Kidney capillary endothelial cell (primary cell): ENCODE data around the gene CRIP1.

Experiments
- DNase-seq: peaks from one replicate; pipeline ENCODE4 v3.0.0-alpha.2; 2018; ENCODE audit warnings: low spot score

Gene CRIP1

GRCh38 chr14:105507247-105507646, 20.6 kb downstream of the CRIP1 start:
- no peak for DNase-seq

DNA sequence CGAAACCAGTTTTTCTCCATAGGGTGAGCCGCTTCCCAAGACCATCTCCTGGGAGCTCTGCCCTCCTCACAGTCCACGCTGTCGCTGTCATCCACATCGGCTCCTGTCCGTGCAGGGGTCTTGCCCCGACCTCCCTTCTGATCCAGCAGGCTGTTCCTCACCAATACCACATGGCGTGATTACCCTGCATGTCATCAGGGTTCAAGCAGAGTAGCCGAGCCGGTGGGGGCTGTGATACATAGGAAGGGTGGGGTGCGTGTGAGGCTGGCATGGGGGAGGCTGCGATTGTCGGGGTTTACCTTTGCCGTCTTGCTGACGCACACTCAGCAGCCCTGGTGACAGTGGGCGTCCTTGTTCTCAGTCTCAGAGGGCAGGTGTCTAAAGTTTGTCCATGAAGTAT, 21.4 kb downstream of the CRIP1 start:
- no peak for DNase-seq

DNA sequence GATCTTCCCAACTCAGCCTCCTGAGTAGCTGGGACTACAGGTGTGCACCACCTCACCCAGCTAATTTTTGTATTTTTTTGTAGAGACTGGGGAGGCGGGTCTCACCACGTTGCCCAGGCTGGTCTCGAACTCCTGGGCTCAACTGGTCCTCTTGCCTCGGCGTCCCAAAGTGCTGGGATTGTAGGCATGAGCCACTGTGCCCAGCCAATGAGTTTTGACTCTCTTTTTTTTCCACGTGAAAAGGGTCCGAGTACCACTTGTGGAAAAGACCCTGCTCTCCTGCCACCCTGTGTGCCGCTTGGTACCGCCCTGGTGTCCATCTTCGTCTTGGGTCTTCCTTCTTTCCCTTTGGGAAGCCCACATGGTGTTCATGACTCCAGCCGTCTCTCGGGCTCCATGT, 21.9 kb downstream of the CRIP1 start:
- no peak for DNase-seq

- no peak for DNase-seq
These were observed 30.4 kb downstream of the CRIP1 start for GRCh38 chr14:105517096-105517495.

- DNase-seq, result no peak
These were observed 33.4 kb downstream of the CRIP1 start for GRCh38 chr14:105519946-105520698.

DNA sequence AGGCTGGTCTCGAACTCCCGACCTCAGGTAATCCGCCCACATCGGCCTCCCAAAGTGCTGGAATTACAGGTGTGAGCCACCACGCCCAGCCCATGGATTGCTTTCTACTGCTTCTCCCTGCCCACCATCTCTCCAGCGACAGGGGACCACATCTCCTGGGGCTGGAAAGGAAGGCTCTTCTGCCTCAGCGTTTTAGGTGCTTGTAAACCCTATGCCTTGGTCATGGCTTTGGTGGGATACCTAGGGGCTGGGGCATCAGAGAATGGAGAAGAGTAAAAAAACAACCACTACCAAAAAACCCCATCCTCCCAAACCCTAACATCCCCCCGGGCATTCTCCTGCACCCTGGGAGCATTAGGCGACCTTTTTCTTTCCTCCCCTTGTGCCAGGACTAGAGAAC, 38.6 kb downstream of the CRIP1 start:
- no peak for DNase-seq

GRCh38 chr14:105525861-105526775, 39.4 kb downstream of the CRIP1 start, which contains the start of gene TMEM121:
TMEM121 (plus strand) TSS chr14:105526583; CDS start chr14:105528835, 2,252 bp downstream.
- no peak for DNase-seq

GRCh38 chr14:105526776-105527380, 40.2 kb downstream of the CRIP1 start:
- no peak for DNase-seq

DNA sequence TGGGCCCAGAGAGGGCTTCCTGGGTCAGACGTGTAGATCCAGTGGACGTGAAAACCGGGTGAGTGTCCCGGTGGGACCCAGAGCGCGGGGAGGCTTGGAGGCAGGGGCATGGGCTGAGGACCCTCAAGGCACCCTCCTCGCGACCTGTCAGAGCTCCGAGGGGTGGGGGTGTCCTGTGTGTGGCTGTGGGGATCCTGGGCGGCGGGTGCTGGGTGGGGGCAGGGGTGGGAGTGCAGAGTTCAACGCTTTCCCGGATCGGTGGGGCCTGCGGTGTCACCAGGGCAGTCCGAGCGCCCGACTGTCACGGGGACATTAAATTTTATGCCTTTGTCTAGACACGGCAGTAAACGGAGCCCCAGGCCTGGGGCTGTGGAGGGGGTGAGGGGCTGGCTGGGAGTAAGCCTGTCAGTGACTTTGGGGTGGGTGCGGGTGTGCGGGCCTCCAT, 40.7 kb downstream of the CRIP1 start:
- DNase-seq, result no peak

GRCh38 chr14:105527826-105528585, 41.3 kb downstream of the CRIP1 start:
- peak; percentile 68 for DNase-seq

GRCh38 chr14:105528586-105529318, 42.1 kb downstream of the CRIP1 start:
- no peak for DNase-seq

DNA sequence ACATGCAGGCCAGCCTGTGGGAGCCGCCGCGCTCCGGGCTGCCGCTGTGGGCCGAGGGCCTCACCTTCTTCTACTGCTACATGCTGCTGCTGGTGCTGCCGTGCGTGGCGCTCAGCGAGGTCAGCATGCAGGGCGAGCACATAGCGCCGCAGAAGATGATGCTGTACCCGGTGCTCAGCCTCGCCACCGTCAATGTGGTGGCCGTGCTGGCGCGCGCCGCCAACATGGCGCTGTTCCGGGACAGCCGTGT, 42.6 kb downstream of the CRIP1 start:
- no peak for DNase-seq

- DNase-seq, result no peak
These were observed 43.0 kb downstream of the CRIP1 start for GRCh38 chr14:105529569-105530284.

DNA sequence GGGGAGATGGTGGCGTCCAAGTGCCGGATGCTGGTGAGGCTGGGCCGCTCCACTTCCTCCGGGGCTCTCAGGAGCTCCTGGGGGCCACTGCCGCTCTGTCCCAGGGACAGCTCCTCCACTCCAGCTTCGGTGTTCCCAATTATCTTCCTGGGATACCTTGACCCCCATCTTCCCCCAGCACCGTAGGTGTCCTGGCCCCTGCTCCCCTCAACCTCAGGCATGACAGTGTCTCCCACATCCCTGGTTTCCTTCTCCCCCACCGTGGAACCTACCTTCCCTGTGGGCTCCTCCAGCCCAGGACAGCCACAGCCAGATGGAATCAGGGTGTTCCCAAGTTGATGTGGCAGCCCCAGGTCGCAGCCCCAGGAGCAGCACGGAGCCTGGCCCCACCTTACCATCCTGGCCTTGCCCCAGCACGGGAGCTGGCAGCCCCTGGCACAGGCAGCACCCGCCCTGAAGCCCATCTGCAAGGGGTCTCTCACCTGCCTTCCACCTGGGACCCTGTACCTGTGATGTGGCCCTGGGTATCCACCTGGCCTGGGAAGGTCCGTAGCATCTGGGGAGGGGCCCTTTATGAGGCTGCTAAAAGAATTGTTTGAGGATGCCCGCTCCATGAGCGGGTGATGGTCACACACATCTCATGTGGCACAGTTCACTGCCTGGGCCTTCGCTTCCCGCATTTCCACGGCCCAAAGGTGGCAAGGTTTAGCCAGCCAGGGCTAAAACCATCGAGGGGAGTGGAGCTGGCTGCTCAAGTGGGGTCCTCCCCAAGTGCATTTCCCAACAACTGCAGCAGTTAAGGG, 43.8 kb downstream of the CRIP1 start:
- no peak for DNase-seq

DNA sequence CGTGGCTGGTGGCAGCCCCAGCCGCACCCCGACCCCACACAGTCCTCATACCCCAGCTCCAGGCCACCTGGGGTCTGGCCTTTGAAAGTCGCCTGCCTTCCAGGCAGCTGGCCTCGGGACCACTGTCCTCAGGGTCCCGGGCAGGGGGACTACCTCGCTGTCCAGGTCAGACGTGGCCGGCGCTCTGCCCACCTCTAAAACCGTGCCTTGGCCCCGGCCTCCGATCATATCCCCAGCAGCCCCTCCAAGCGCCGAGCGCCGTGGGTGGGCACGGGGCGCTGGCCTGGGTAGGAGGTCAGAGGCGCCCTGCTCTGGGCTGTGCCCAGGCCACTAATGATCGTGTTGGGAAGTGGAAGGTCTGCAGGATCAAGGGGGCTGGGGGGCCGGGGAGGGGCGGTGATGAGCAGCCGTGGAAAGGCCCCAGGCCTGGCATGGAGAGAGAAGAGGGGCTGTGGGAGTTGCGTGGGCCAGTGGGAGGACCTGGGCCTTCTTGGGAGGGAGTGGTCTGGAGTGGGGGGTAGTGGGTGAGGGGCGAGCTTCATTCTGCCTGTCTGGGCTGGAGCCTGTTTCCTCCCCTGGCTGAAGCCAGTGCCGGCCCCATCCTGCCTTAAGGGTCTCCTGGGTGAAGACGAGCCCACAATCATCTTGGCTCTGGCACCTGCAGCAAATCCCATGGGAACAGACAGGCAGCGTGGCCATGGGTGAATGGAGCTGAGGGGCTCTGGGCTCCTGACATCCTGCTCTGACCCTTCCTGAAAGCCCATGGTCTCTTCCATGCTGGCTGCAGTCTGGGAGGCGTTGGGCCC, 44.6 kb downstream of the CRIP1 start:
- DNase-seq, result no peak

DNA sequence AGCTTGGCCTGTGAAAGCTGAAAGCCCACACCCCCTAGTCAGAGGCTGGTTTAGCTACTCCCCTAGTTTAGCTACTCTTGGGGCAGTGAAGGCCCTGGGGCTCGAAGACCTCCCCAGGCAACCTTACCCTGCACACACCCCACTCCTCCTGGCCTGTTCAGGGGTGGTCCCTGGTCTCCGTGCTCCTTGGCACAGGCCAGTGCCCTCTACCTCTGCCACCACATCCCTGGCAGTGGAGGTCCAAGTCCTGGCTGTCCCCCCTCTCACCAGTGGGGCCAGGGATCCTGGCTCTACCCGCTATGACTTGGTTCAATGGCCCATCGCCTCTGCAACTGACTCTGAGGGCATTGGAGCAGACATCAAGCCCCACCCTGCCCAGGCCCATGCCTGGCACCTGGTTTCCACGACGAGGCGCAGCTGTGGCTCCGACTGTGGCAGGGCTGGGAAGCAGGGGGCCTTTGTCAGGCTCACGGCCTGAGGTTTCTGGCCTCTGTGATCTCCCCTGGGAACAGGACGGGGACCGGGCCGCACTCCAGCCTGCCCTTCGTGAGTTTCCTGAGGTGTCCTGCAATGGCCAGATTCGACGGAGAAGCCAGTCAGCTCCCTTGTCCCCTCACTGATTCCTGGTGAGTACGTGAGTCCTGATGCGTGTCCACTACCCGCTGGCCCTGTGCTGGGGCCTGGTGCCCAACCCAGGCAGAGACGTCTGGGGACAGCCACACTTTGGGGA, 45.4 kb downstream of the CRIP1 start:
- no peak for DNase-seq

- peak; percentile 30 for DNase-seq
These were observed 46.1 kb downstream of the CRIP1 start for GRCh38 chr14:105532735-105533141.

- no peak for DNase-seq
These were observed 46.7 kb downstream of the CRIP1 start for GRCh38 chr14:105533391-105533790.
